ENCODE data around the gene STRC.
"Not testable (repeated sequence)": the region's sequence is repeated elsewhere in the genome, so short reads cannot be mapped to it uniquely, and the experiment has no call there.

Gene STRC

DNA sequence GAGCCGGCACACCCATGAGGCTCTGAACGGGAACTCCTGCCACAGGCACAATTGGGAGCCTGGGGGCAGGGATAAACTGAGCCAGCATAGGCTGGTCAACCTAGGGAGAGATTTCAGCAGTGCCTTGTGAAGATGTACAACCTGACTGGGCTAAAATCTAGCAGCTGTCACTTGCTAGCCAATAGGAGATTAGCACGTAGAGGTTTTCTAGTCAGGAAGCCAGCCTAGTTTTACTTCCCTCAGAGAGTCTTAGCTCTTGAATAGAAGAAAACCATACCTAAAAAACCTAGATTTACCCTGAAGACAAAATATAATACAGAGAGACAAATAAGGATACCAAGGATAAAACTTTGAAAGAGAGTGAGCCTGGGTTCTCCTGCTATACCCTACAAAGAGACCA is 55.8 kb downstream of the STRC start:
- not testable (repeated sequence) for DNase-seq

GRCh38 chr15:43552986-43553385 is 65.6 kb downstream of the STRC start:
- DNase-seq: no peak

GRCh38 chr15:43552256-43552655 is 66.3 kb downstream of the STRC start:
- DNase-seq: no peak

- no peak for DNase-seq
Measured at GRCh38 chr15:43550527-43551363, 67.9 kb downstream of the STRC start.

Data from stimulated activated CD4-positive, alpha-beta T cell treated with anti-CD3 and anti-CD28 coated beads, Interleukin-4, amount 100 ng/mL, for 24 hours (primary cell).